HepG2 (cell line): Measurements from ENCODE around the gene EPG5. TPM values are rescaled to one million over a fixed set of nuclear protein-coding genes. Genes with fewer than 3 reads are reported as not detected.
A peak's percentile ranks its signal among the peaks of the same experiment; 100 is the strongest.

Experiments
- ARID4A ChIP-seq: sonication (generic); formaldehyde crosslinking; IDR thresholded peaks from 2 replicates; pipeline ENCODE4 v1.5.0; 2020; ENCODE audit warnings: mild to moderate bottlenecking, missing genetic modification reagents, borderline replicate concordance
- IRF9 ChIP-seq: sonication (generic); formaldehyde crosslinking; IDR thresholded peaks from 2 replicates; pipeline ENCODE4 v1.8.0; 2022; ENCODE audit warnings: missing genetic modification reagents, mild to moderate bottlenecking, borderline replicate concordance
- ISX ChIP-seq: sonication (generic); formaldehyde crosslinking; conservative IDR thresholded peaks from 2 replicates; pipeline ENCODE4 v1.5.0; 2020; ENCODE audit warnings: missing genetic modification reagents
- MAFG ChIP-seq: sonication (generic); formaldehyde crosslinking; IDR thresholded peaks from 2 replicates; pipeline ENCODE4 v1.5.1; 2020; ENCODE audit warnings: mild to moderate bottlenecking, missing genetic modification reagents
- MXD4 ChIP-seq: IDR thresholded peaks from 2 replicates; pipeline ENCODE4 v1.6.1; 2016; ENCODE audit warnings: mild to moderate bottlenecking, missing biosample characterization, missing genetic modification reagents
- NFE2 ChIP-seq: sonication (generic); formaldehyde crosslinking; IDR thresholded peaks from 2 replicates; pipeline ENCODE4 v1.4.0; 2020; ENCODE audit warnings: missing genetic modification reagents
- RARA ChIP-seq: IDR thresholded peaks from 2 replicates; pipeline ENCODE4 v1.6.1; 2016; ENCODE audit warnings: missing genetic modification reagents, missing compliant biosample characterization
- SAFB2 ChIP-seq: sonication (generic); formaldehyde crosslinking; IDR thresholded peaks from 2 replicates; pipeline ENCODE4 v1.5.1; 2020; ENCODE audit warnings: missing genetic modification reagents, low read depth, mild to moderate bottlenecking, borderline replicate concordance
- ZBTB40 ChIP-seq, 2 experiments: fragments of 450-650 bp in 1 of 2; sonication (generic) in 1 of 2; formaldehyde crosslinking in 1 of 2; IDR thresholded peaks; 2 replicates each; pipeline versions ENCODE4 v1.6.1 to v1.8.0; 2016 to 2022; ENCODE audit warnings: antibody characterized with exemption in 1 of 2, mild to moderate bottlenecking in 1 of 2, missing genetic modification reagents in 1 of 2
- ZNF20 ChIP-seq: sonication (generic); formaldehyde crosslinking; IDR thresholded peaks from 2 replicates; pipeline ENCODE4 v1.4.0; 2020; ENCODE audit warnings: mild to moderate bottlenecking, moderate library complexity, missing genetic modification reagents
- ZNF282 ChIP-seq: fragments of 450-650 bp; IDR thresholded peaks from 2 replicates; pipeline ENCODE4 v1.6.1; 2018; ENCODE audit not compliant: partially characterized antibody
- ZNF296 ChIP-seq: sonication (generic); formaldehyde crosslinking; conservative IDR thresholded peaks from 2 replicates; pipeline ENCODE4 v1.5.0; 2020; ENCODE audit warnings: mild to moderate bottlenecking, missing genetic modification reagents
- polyA plus RNA-seq, 8 experiments: library from polyadenylated mRNA; depleted of rRNA in 3 of 8; stranded (reverse) in 7 of 8; unstranded in 1 of 8; fragments of >200 nt; fragmentation: Illumina TruSeq in 4 of 8; extraction: Trizol in 4 of 8; gene quantifications; 2 replicates each; pipeline versions ENCODE4 v1.2.1 to v1.2.3, GENCODE V29; 2011 to 2016; ENCODE audit warnings: low read depth in 4 of 8, missing spikeins in 1 of 8, mixed read lengths in 1 of 8; ENCODE audit not compliant: insufficient read depth in 1 of 8
- total RNA-seq, 5 experiments: library from RNA; depleted of rRNA; stranded (reverse); fragments of >200 nt; fragmentation: Illumina TruSeq; extraction: Trizol; gene quantifications; 2 replicates each; pipeline ENCODE4 v1.2.3, GENCODE V29; 2016; ENCODE audit warnings: low read depth in 1 of 5
- TF ChIP-seq, protein P1 (sequence below): sonication (generic); formaldehyde crosslinking; IDR thresholded peaks from 2 replicates; pipeline ENCODE4 v1.4.0; 2020; ENCODE audit warnings: mild to moderate bottlenecking, missing genetic modification reagents

Gene EPG5
- total and polyA plus RNA-seq, 2 of the 13 experiments (the other 11 are each of a cell fraction or from before 2014, with no cell fraction given), result 6.7 to 9.3 TPM

- TF ChIP-seq ZBTB40 (IDR thresholded peaks at IDR 0.05), result no peak
- TF ChIP-seq ZBTB40 (CRISPR knock-in tag; IDR thresholded peaks at IDR 0.05), result peak; percentile 67; the same call in 1 of the 2 replicates
- TF ChIP-seq NFE2, result no peak
- TF ChIP-seq MAFG, result no peak
- no peak for TF ChIP-seq ZNF296 (CRISPR knock-in tag)
- TF ChIP-seq ZNF282, result no peak
- peak; percentile 62; the same call in 1 of the 2 replicates for TF ChIP-seq IRF9 (CRISPR knock-in tag)
- TF ChIP-seq ISX (CRISPR knock-in tag), result no peak
- TF ChIP-seq MXD4 (CRISPR knock-in tag), result 0 out of 2 replicates have a peak, but pooled peaks have one; percentile 61
- no peak for TF ChIP-seq ZNF20 (CRISPR knock-in tag)
- TF ChIP-seq RARA (CRISPR knock-in tag), result peak; percentile 57; the same call in 1 of the 2 replicates
- TF ChIP-seq ARID4A (CRISPR knock-in tag), result peak; percentile 92
- TF ChIP-seq, protein P1, sequence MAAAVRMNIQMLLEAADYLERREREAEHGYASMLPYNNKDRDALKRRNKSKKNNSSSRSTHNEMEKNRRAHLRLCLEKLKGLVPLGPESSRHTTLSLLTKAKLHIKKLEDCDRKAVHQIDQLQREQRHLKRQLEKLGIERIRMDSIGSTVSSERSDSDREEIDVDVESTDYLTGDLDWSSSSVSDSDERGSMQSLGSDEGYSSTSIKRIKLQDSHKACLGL (CRISPR knock-in tag), result peak; percentile 51; the same call in 1 of the 2 replicates
- no peak; the same call in 1 of the 2 replicates for TF ChIP-seq SAFB2 (CRISPR knock-in tag)
Observed at GRCh38 chr18:45967007-45967706, at the start of gene EPG5 (continued).
